Stimulated activated naive CD4-positive, alpha-beta T cell (primary cell): ENCODE measurements around the gene VEPH1.

Source experiments
- DNase-seq, 6 experiments: peaks; one replicate each; lab custom pipeline; 2025; lab: John Stamatoyannopoulos, UW

VEPH1 gene

GRCh38 chr3:157388976-157389375 lies 114.2 kb downstream of the VEPH1 start:
- no peak for DNase-seq

GRCh38 chr3:157387708-157388435 lies 115.3 kb downstream of the VEPH1 start:
- DNase-seq = no peak

- no peak for DNase-seq
Measured at GRCh38 chr3:157384491-157384890, 118.7 kb downstream of the VEPH1 start.

GRCh38 chr3:157384031-157384430 lies 119.2 kb downstream of the VEPH1 start:
- no peak for DNase-seq

GRCh38 chr3:157381606-157382005 lies 121.6 kb downstream of the VEPH1 start:
- no peak for DNase-seq

GRCh38 chr3:157379525-157380140 lies 123.6 kb downstream of the VEPH1 start:
- DNase-seq = no peak

GRCh38 chr3:157376603-157377300 lies 126.5 kb downstream of the VEPH1 start:
- DNase-seq = no peak

GRCh38 chr3:157375342-157375986 lies 127.8 kb downstream of the VEPH1 start:
- DNase-seq = no peak

GRCh38 chr3:157374933-157375332 lies 128.3 kb downstream of the VEPH1 start:
- no peak for DNase-seq

GRCh38 chr3:157373783-157374182 lies 129.4 kb downstream of the VEPH1 start:
- no peak for DNase-seq

- no peak for DNase-seq
Measured at GRCh38 chr3:157370867-157371266, 132.3 kb downstream of the VEPH1 start.

- DNase-seq = no peak
Measured at GRCh38 chr3:157369727-157370421, 133.3 kb downstream of the VEPH1 start.

- no peak for DNase-seq
Measured at GRCh38 chr3:157368171-157368570, 135.0 kb downstream of the VEPH1 start.

- no peak for DNase-seq
Measured at GRCh38 chr3:157363393-157363792, 139.8 kb downstream of the VEPH1 start.

- no peak for DNase-seq
Measured at GRCh38 chr3:157362348-157362747, 140.9 kb downstream of the VEPH1 start.

GRCh38 chr3:157360044-157360443 lies 143.2 kb downstream of the VEPH1 start:
- no peak for DNase-seq

GRCh38 chr3:157356541-157356940 lies 146.7 kb downstream of the VEPH1 start:
- no peak for DNase-seq

GRCh38 chr3:157355276-157355675 lies 147.9 kb downstream of the VEPH1 start:
- DNase-seq = no peak

- DNase-seq = no peak
Measured at GRCh38 chr3:157354722-157355121, 148.5 kb downstream of the VEPH1 start.

- DNase-seq = no peak
Measured at GRCh38 chr3:157354254-157354653, 149.0 kb downstream of the VEPH1 start.

- DNase-seq = no peak
Measured at GRCh38 chr3:157353652-157354051, 149.6 kb downstream of the VEPH1 start.

GRCh38 chr3:157351981-157352380 lies 151.2 kb downstream of the VEPH1 start:
- DNase-seq = no peak
